B cell (primary cell): ENCODE results near the gene MAU2. TPM values are rescaled to one million over a fixed set of nuclear protein-coding genes. Genes with fewer than 3 reads are reported as not detected.
"Not testable (repeated sequence)": the region's sequence is repeated elsewhere in the genome, so short reads cannot be mapped to it uniquely, and the experiment has no call there.

ENCODE experiments used
- ATAC-seq: fragments of 200-7000 bp; cut with Tn5 transposase; one replicate; pipeline ENCODE4 v1.10.0; 2021; ENCODE audit warnings: low read depth, mild to moderate bottlenecking, moderate number of reproducible peaks, moderate library complexity
- CTCF ChIA-PET: fragments of 350-600 bp; sonication (Branson Sonifier 250); formaldehyde crosslinking; loops from one replicate; lab custom pipeline; 2021; ENCODE audit warnings: antibody characterized with exemption, inconsistent platforms; lab: Charles Lee
- POLR2A ChIA-PET: fragments of 350-600 bp; sonication (Branson Sonifier 250); formaldehyde crosslinking; loops from one replicate; lab custom pipeline; 2021; ENCODE audit warnings: antibody characterized with exemption; lab: Charles Lee
- DNase-seq: peaks from one replicate; pipeline ENCODE4 v3.0.0; 2013
- H2AFZ ChIP-seq: 2 replicates; pipeline ENCODE4 v1.6.1; 2012; ENCODE audit warnings: mild to moderate bottlenecking, low read depth, low read length; ENCODE audit not compliant: insufficient read depth, poor library complexity, severe bottlenecking
- H3K27ac ChIP-seq, 2 donors: 1 replicate in 1 of 2; 2 replicates in 1 of 2; pipeline ENCODE4 v1.5.1; 2012 to 2013; ENCODE audit warnings: low read length in 2 of 2, mild to moderate bottlenecking in 2 of 2, moderate library complexity in 1 of 2
- H3K27me3 ChIP-seq, 4 experiments: fragments of 200-600 bp in 1 of 4; sonication (generic) in 1 of 4; replicated peaks in 1 of 4; 1 replicate in 2 of 4; 2 replicates in 2 of 4; pipeline versions ENCODE4 v1.6.1 to v1.7.0; 2013 to 2016; ENCODE audit warnings: low read length in 3 of 4, mild to moderate bottlenecking in 2 of 4, mixed read lengths in 1 of 4, moderate library complexity in 1 of 4; ENCODE audit not compliant: insufficient read depth in 4 of 4, control insufficient read depth in 3 of 4; ENCODE audit errors: control extremely low read depth in 1 of 4
- H3K36me3 ChIP-seq, 2 experiments: replicated peaks in 1 of 2; 1 replicate in 1 of 2; 2 replicates in 1 of 2; pipeline versions ENCODE4 v1.6.1 to v1.7.1; 2013; ENCODE audit warnings: low read length in 1 of 2; ENCODE audit not compliant: insufficient read depth in 2 of 2, control insufficient read depth in 1 of 2; ENCODE audit errors: control extremely low read depth in 1 of 2, extremely low read depth in 1 of 2
- H3K4me1 ChIP-seq, 2 donors: fragments of 200-600 bp in 1 of 2; sonication (generic) in 1 of 2; 1 replicate in 1 of 2; 2 replicates in 1 of 2; pipeline versions ENCODE4 v1.5.1 to v1.6.1; 2013 to 2017; ENCODE audit warnings: low read length in 2 of 2; ENCODE audit not compliant: control insufficient read depth in 2 of 2, insufficient read depth in 2 of 2
- H3K4me2 ChIP-seq: replicated peaks from 2 replicates; pipeline ENCODE3; 2012; ENCODE audit warnings: mild to moderate bottlenecking, low read depth, low read length; ENCODE audit not compliant: poor library complexity, severe bottlenecking
- H3K4me3 ChIP-seq, 5 experiments: fragments of 200-600 bp in 1 of 5; sonication (generic) in 1 of 5; 1 replicate in 3 of 5; 2 replicates in 2 of 5; pipeline versions ENCODE4 v1.5.1 to v1.7.0; 2011 to 2016; ENCODE audit warnings: low read length in 4 of 5, mild to moderate bottlenecking in 4 of 5, low read depth in 2 of 5, control low read depth in 1 of 5, moderate library complexity in 1 of 5; ENCODE audit not compliant: insufficient read depth in 1 of 5; ENCODE audit errors: control extremely low read depth in 1 of 5, extremely low read depth in 1 of 5
- H3K79me2 ChIP-seq: fragments of 200-600 bp; sonication (generic); one replicate; pipeline ENCODE4 v1.6.0; 2016; ENCODE audit warnings: low read length; ENCODE audit not compliant: control insufficient read depth, insufficient read depth
- H3K9ac ChIP-seq: fragments of 200-600 bp; sonication (generic); 2 replicates; pipeline ENCODE4 v1.6.1; 2017; ENCODE audit warnings: mild to moderate bottlenecking, low read length, moderate library complexity
- H3K9me3 ChIP-seq, 3 donors: one replicate each; pipeline versions ENCODE4 v1.6.1 to v1.7.1; 2013; ENCODE audit warnings: low read length in 2 of 3; ENCODE audit not compliant: control insufficient read depth in 2 of 3, insufficient read depth in 1 of 3; ENCODE audit errors: control extremely low read depth in 1 of 3
- H4K20me1 ChIP-seq: 2 replicates; pipeline ENCODE4 v1.6.0; 2012; ENCODE audit warnings: mild to moderate bottlenecking, low read length; ENCODE audit not compliant: insufficient read depth, control insufficient read depth, poor library complexity, severe bottlenecking
- H3K27ac Mint-ChIP-seq: one replicate; pipeline ENCODE4 v1.8.0; 2021; ENCODE audit warnings: mixed read lengths
- H3K27me3 Mint-ChIP-seq: one replicate; pipeline ENCODE4 v1.8.0; 2021; ENCODE audit warnings: mixed read lengths
- H3K4me1 Mint-ChIP-seq: one replicate; pipeline ENCODE4 v1.8.0; 2021; ENCODE audit warnings: mixed read lengths
- H3K4me3 Mint-ChIP-seq: one replicate; pipeline ENCODE4 v1.8.0; 2021; ENCODE audit warnings: mixed read lengths
- H3K9me3 Mint-ChIP-seq: one replicate; pipeline ENCODE4 v1.8.0; 2022; ENCODE audit warnings: mixed read lengths; ENCODE audit not compliant: insufficient read depth
- EZH2 ChIP-seq: IDR thresholded peaks from 2 replicates; pipeline ENCODE4 v1.6.1; 2012; ENCODE audit warnings: borderline replicate concordance, low read depth, mild to moderate bottlenecking, moderate library complexity, low read length; ENCODE audit not compliant: insufficient read depth, poor library complexity, severe bottlenecking
- WGBS: methylation state at CpG from one replicate; pipeline ENCODE4 v1.1.5; 2013; ENCODE audit warnings: missing lambda C conversion rate; ENCODE audit not compliant: insufficient coverage; 5-methylcytosine and 5-hydroxymethylcytosine counted together
- intact Hi-C: fragments of 100-400 bp; cut with micrococcal nuclease; formaldehyde crosslinking; loops from one replicate; pipeline ENCODE4 v1.10.0; 2022
- polyA plus RNA-seq: library from polyadenylated mRNA; depleted of rRNA; stranded (reverse); fragments of >200 nt; gene quantifications from 2 replicates; pipeline ENCODE4 v1.2.3, GENCODE V29; 2012
- total RNA-seq, 2 donors: library from RNA; stranded (reverse); fragments of 120-200 nt in 1 of 2; gene quantifications; 1 replicate in 1 of 2; 2 replicates in 1 of 2; pipeline versions ENCODE4 v1.2.3 to v1.2.4, GENCODE V29; 2013 to 2022
- TF ChIP-seq, protein P1 (sequence below): fragments of 200-600 bp; IDR thresholded peaks from one replicate; pipeline ENCODE4 v1.8.0; 2022; ENCODE audit warnings: antibody characterized with exemption, mild to moderate bottlenecking

The MAU2 gene
- total and polyA plus RNA-seq, 2 donors (not counting 1 experiment from before 2014, with no cell fraction given) = 87.7 to 199 TPM

GRCh38 chr19:19348266-19348665 is 27.6 kb downstream of the MAU2 start:
- peaks cover 3% of the 10 kb centered on the region for H3K79me2 ChIP-seq
- H3K9me3 ChIP-seq = no peaks in the 10 kb centered on the region
- no peak overlapping the region for H3K4me3 ChIP-seq
- H3K36me3 ChIP-seq = peaks cover 0 to 88% of the 10 kb centered on the region in 2 experiments
- Mint-ChIP-seq H3K27ac (no peak overlapping the region), H3K27me3 (no peaks in the 10 kb centered on the region), H3K9me3 (no peaks in the 10 kb centered on the region), H3K4me3 (no peak overlapping the region), H3K4me1 (no peaks in the 10 kb centered on the region)
- no peaks in the 10 kb centered on the region for H4K20me1 ChIP-seq
- intact Hi-C loops = no loop called here
- ATAC-seq = no peak
- no peak overlapping the region for H3K27ac ChIP-seq
- H3K27me3 ChIP-seq = no peaks in the 10 kb centered on the region
- no peaks in the 10 kb centered on the region for H3K4me1 ChIP-seq
- H3K9ac ChIP-seq = no peak overlapping the region
- TF ChIP-seq EZH2 = no peak
- TF ChIP-seq, protein P1, sequence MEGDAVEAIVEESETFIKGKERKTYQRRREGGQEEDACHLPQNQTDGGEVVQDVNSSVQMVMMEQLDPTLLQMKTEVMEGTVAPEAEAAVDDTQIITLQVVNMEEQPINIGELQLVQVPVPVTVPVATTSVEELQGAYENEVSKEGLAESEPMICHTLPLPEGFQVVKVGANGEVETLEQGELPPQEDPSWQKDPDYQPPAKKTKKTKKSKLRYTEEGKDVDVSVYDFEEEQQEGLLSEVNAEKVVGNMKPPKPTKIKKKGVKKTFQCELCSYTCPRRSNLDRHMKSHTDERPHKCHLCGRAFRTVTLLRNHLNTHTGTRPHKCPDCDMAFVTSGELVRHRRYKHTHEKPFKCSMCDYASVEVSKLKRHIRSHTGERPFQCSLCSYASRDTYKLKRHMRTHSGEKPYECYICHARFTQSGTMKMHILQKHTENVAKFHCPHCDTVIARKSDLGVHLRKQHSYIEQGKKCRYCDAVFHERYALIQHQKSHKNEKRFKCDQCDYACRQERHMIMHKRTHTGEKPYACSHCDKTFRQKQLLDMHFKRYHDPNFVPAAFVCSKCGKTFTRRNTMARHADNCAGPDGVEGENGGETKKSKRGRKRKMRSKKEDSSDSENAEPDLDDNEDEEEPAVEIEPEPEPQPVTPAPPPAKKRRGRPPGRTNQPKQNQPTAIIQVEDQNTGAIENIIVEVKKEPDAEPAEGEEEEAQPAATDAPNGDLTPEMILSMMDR = no peak
- ChIA-PET CTCF (no interaction called here), POLR2A (no interaction called here)
- DNase-seq = no peak
- H2AFZ ChIP-seq = no peak overlapping the region
- 97% methylated on average over 6 of the region's 9 CpGs for WGBS
- no peak overlapping the region for H3K4me2 ChIP-seq

DNA sequence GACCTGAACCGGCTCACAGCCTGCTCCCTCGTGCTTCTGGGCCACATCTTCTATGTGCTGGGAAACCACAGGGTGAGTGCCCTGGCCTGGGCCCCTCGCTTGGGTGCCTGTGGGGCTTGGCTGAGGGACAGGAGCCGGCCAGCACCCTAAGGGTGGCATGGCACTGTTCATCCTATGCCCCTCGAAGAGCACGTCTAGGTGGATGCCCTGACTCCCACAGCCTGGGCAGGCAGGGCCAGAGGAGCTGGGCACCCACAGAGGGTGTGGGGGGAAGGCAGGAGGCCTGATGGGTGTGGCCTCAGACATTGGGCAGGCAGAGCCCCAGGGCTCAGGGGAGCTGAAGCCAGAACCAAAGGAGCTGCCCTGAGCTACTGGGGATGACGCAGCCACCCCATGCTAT is 28.7 kb downstream of the MAU2 start:
- H3K9ac ChIP-seq = no peak overlapping the region
- no peak overlapping the region for H3K4me3 ChIP-seq
- peaks cover 3% of the 10 kb centered on the region for H3K79me2 ChIP-seq
- no peak for TF ChIP-seq EZH2
- TF ChIP-seq, protein P1 = no peak
- H3K27me3 ChIP-seq = no peaks in the 10 kb centered on the region
- H3K27ac ChIP-seq = no peak overlapping the region
- CTCF ChIA-PET = no interaction called here
- intact Hi-C loops = no loop called here
- peaks cover 0 to 88% of the 10 kb centered on the region in 2 experiments for H3K36me3 ChIP-seq
- POLR2A ChIA-PET = no interaction called here
- H3K4me1 ChIP-seq = no peaks in the 10 kb centered on the region
- H3K9me3 ChIP-seq = no peaks in the 10 kb centered on the region
- no peaks in the 10 kb centered on the region for H3K9me3 Mint-ChIP-seq
- no peaks in the 10 kb centered on the region for H3K4me1 Mint-ChIP-seq
- no peak for DNase-seq
- H3K4me3 Mint-ChIP-seq = no peak overlapping the region
- no peak for ATAC-seq
- no peak overlapping the region for H3K27ac Mint-ChIP-seq
- H2AFZ ChIP-seq = no peak overlapping the region
- H3K4me2 ChIP-seq = no peak overlapping the region
- 97% methylated on average over 7 of the region's 7 CpGs for WGBS
- H3K27me3 Mint-ChIP-seq = no peaks in the 10 kb centered on the region
- H4K20me1 ChIP-seq = no peaks in the 10 kb centered on the region

DNA sequence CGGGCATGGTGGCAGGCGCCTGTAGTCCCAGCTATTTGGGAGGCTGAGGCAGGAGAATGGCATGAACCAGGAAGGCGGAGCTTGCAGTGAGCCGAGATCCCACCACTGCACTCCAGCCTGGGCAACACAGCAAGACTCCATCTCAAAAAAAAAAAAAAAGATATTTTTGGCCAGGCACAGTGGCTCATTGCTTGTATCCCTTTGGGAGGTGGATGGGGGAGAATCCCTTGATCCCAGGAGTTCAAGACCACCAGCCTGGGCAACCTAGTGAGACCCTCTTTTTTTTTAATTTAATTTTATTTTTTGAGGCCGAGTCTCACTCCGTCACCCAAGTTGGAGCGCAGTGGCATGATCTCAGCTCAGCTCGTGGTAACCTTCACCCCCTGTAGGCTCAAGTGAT is 30.1 kb downstream of the MAU2 start:
- H3K36me3 ChIP-seq = peaks cover 0 to 88% of the 10 kb centered on the region in 2 experiments
- H3K4me1 Mint-ChIP-seq, H3K9me3 Mint-ChIP-seq, H4K20me1 ChIP-seq, H3K4me3 Mint-ChIP-seq, intact Hi-C loops, H2AFZ ChIP-seq, H3K27me3 ChIP-seq, H3K27ac ChIP-seq, ATAC-seq, H3K4me3 ChIP-seq, H3K9me3 ChIP-seq, H3K79me2 ChIP-seq, POLR2A ChIA-PET, DNase-seq, H3K27me3 Mint-ChIP-seq, H3K4me1 ChIP-seq, H3K27ac Mint-ChIP-seq, H3K4me2 ChIP-seq, H3K9ac ChIP-seq: not testable (repeated sequence)
- 91% methylated on average over 4 of the region's 8 CpGs for WGBS
- CTCF ChIA-PET = interaction anchor here (0.6 to 1.1 kb wide), 3 partner anchors 11 to 604 kb away, joined by 3 to 5 read pairs (median 4); no protein-coding TSS in a partner anchor
